Stimulated activated CD8-positive, alpha-beta memory T cell treated with anti-CD3 and anti-CD28 coated beads, Interleukin-4, amount 100 ng/mL, for 1 hour (primary cell): ENCODE measurements around the gene KIRREL3.
"Not testable (repeated sequence)": the region's sequence is repeated elsewhere in the genome, so short reads cannot be mapped to it uniquely, and the experiment has no call there.

ENCODE experiments used
- DNase-seq, 2 donors: peaks; one replicate each; pipeline ENCODE4 v3.0.0-alpha.2; 2020; ENCODE audit warnings: low read depth in 2 of 2, low spot score in 1 of 2

KIRREL3 gene

GRCh38 chr11:126394634-126395072 lies 605.9 kb downstream of the KIRREL3 start:
- DNase-seq = not testable (repeated sequence)

DNA sequence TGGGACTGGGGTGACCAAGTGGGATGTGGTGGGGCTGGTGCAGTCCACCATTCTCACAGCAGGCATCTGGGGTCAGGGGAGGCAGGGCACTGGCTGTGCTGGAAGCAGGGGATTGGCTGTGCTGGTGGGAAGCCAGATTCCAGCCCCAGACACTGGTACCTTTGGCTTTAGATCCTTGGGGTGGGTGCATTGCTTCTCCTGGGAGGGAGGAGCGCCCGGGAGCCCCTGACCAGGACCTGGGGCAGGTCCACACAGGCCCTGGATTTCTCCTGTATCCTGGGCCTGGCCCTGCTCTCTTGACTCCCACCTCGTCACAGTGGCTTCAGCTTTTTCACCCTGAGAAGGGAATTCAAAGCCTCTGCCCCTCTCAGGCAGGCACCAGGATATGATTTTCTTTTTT lies 606.5 kb downstream of the KIRREL3 start:
- no peak for DNase-seq

GRCh38 chr11:126393143-126393542 lies 607.4 kb downstream of the KIRREL3 start:
- no peak for DNase-seq

GRCh38 chr11:126392633-126393013 lies 607.9 kb downstream of the KIRREL3 start:
- no peak for DNase-seq

- no peak for DNase-seq
Observed at GRCh38 chr11:126391970-126392632, 608.5 kb downstream of the KIRREL3 start.

DNA sequence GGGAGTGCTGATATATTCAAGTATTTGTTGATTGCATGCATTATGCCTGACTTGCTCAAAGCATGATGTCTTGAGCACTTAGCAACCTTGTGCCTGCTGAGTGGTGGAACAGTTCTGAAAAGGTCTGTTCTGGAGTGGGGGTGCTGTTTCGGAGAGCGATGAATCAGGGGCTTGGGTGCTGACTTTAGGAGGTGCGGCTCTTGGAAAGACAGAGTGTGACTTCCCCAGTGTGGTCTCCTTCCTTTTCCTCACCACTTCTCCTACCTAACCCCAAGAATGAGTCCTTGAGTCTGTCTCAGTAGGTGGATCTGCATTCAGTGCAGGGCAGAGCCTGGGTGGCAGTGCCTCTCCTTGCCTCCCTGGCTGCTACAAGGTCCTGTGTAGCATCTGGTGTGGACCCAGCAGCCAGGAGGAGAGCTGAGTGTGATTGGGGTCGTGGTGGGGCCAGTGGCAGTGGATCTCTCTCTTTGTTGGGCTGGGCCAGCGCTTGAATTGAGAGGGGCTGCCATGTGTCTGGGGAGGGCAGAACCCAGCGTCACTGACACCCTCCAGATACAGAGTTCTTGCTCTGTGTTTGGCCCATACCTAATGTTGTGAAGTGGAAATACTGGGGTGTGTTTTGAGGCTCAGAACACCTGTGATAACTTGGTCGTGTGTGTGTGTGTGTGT lies 609.1 kb downstream of the KIRREL3 start:
- no peak for DNase-seq

DNA sequence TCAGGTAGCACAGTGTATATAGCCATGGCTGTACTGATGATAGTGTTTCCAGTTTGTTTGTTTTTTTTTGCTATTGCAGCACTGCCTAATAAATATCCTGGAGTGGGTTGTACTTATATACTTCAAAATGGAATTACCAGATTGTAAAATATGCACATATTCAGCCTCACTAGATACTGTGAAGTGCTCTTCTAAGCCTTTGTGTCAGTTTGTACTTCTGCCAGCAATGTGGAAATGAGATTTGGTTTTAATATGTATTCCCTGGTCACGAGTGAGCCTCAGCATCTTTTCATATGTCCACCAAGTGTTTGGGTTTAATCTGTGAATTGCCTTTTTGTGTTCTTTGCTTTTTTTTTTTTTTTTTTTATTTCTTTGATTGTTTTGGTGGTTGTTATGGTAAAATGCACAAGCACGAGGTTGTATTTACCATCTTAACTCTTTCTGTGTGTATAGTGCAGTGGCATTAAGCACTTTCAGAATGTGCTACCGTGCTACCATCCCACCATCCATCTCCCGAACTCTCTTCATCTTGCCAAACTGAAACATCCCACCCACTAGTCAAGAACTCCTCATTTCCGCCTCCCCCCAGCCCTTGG lies 610.2 kb downstream of the KIRREL3 start:
- DNase-seq = no peak

DNA sequence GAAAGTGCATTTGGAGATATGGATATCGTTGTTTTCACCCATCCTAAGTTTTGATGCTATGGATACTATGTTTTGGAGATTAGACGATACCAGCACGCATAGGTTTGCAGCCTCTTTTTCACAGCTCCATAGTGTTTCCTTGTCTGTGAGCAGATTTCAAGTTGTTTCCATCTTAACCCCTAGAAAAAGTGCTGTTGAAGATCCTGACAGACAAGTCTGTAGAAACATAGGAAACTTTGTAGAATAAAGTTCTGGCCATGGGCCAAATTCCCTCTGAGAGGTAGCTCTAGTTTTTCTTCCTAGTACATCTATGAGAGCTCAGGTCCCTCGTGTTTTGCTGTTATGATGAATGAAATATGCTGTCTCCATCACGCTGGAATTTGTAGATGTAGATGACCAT lies 612.7 kb downstream of the KIRREL3 start:
- DNase-seq = no peak

DNA sequence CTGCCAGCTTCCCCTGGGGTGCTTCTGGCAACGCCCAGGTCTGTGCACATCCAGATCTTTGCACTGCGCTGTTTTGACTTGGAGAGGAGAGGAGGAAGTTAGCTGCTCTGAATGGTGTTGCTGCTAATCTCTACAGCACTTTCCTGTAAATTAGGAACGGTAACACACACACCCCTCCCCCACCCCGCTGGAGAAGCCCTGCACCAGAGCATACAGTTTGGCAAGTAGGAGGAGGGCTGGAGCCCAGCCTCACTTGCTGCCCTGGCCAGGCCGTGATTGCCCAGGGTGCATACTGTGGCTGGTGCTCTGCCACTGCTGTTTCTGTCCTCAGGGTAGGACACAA lies 613.9 kb downstream of the KIRREL3 start:
- DNase-seq = not testable (repeated sequence)

GRCh38 chr11:126385991-126386728 lies 614.4 kb downstream of the KIRREL3 start:
- DNase-seq = no peak

GRCh38 chr11:126384449-126385070 lies 616.0 kb downstream of the KIRREL3 start:
- no peak for DNase-seq

- no peak for DNase-seq
Observed at GRCh38 chr11:126383339-126384335, 616.9 kb downstream of the KIRREL3 start.

DNA sequence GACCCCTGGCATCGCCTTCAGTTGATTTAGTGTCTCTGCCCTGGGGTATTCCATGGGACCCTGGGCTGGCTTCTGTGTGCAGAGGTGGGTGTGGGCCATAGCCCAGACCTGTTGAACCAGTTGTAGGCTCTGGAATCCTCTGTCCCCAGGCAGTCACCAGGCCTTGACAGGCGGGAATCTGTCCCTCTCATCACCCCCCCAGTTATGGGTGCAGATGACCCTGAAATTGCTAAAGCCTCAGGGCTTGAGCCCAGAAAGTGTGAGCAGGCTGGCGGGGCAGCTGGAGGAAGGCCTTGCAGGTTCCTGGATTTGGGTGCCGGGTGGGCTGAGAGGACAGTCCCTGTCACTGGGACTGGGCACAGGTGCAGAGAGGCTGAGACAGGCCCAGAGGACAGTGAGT lies 617.9 kb downstream of the KIRREL3 start:
- DNase-seq = not testable (repeated sequence)

- DNase-seq = not testable (repeated sequence)
Observed at GRCh38 chr11:126381960-126382359, 618.6 kb downstream of the KIRREL3 start.

GRCh38 chr11:126380909-126381308 lies 619.7 kb downstream of the KIRREL3 start:
- DNase-seq = no peak

DNA sequence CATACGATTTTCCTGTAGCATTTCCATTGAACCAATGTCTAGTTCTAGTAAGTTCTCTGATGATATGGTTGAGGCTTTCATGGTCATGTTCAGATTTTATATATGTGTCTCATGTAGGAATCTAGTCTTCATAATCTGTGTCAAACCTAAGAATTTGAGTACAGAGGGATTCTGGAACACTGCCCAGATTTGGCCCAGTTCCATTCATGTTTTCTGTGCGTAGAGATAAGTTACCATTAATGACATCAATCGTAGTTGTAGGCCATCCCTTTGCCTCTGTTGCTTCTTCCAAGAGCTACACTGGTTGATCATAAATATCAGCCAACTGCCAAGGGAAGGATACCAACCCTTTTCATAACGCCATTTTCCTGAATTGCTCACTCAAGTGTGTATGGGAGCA lies 621.8 kb downstream of the KIRREL3 start:
- no peak for DNase-seq

- no peak for DNase-seq
Observed at GRCh38 chr11:126375726-126376125, 624.8 kb downstream of the KIRREL3 start.

GRCh38 chr11:126374562-126375300 lies 625.8 kb downstream of the KIRREL3 start:
- not testable (repeated sequence) for DNase-seq

- not testable (repeated sequence) for DNase-seq
Observed at GRCh38 chr11:126373389-126374066, 627.0 kb downstream of the KIRREL3 start.
